Endothelial cell of umbilical vein (primary cell): ENCODE data around the gene PPM1L. TPM values are rescaled to one million over a fixed set of nuclear protein-coding genes. Genes with fewer than 3 reads are reported as not detected.

ENCODE experiments used
- BruUV-seq: library from RNA; stranded (reverse); fragments of 400-500 nt; replicated peaks from 2 replicates; lab custom pipeline; 2021; lab: Mats Ljungman, UMichigan
- CTCF ChIA-PET: fragments of 300-600, 350-600 bp; sonication (Branson Sonifier 250); formaldehyde crosslinking; loops from one replicate; lab custom pipeline; 2021; ENCODE audit warnings: antibody characterized with exemption, inconsistent platforms; lab: Charles Lee
- POLR2A ChIA-PET: fragments of 300-600, 350-600 bp; sonication (Branson Sonifier 250); formaldehyde crosslinking; loops from one replicate; lab custom pipeline; 2021; ENCODE audit warnings: antibody characterized with exemption, inconsistent platforms; lab: Charles Lee
- DNase-seq: peaks from one replicate; pipeline ENCODE4 v3.0.0-alpha.2; 2011; ENCODE audit warnings: low read depth, low spot score
- FAIRE-seq: peaks from 2 replicates; lab custom pipeline; 2011; peaks lifted over from hg19 to GRCh38; lab: Jason Lieb, UNC
- H2AFZ ChIP-seq: 2 replicates; pipeline ENCODE4 v1.6.0; 2012; ENCODE audit warnings: low read depth, low read length, control low read depth, inconsistent platforms
- H3K27ac ChIP-seq: 2 replicates; pipeline ENCODE4 v1.5.1; 2011; ENCODE audit warnings: low read depth, mild to moderate bottlenecking, control low read depth, low read length, moderate library complexity; ENCODE audit not compliant: insufficient read depth
- H3K27me3 ChIP-seq, 2 experiments: 2 replicates each; pipeline versions ENCODE4 v1.6.0 to v1.6.1; 2011; ENCODE audit warnings: low read length in 2 of 2, mixed read lengths in 1 of 2; ENCODE audit not compliant: control insufficient read depth in 2 of 2, insufficient read depth in 2 of 2
- H3K36me3 ChIP-seq, 2 experiments: 2 replicates in 1 of 2; 3 replicates in 1 of 2; pipeline ENCODE4 v1.5.1; 2011; ENCODE audit warnings: low read length in 2 of 2, mild to moderate bottlenecking in 1 of 2, moderate library complexity in 1 of 2; ENCODE audit not compliant: control insufficient read depth in 2 of 2, insufficient read depth in 2 of 2; ENCODE audit errors: extremely low read depth in 1 of 2
- H3K4me1 ChIP-seq: 3 replicates; pipeline ENCODE4 v1.5.1; 2011; ENCODE audit warnings: mild to moderate bottlenecking, low read length; ENCODE audit not compliant: control insufficient read depth, insufficient read depth; ENCODE audit errors: extremely low read depth
- H3K4me2 ChIP-seq: 2 replicates; pipeline ENCODE4 v1.6.1; 2011; ENCODE audit warnings: low read length, control low read depth, mixed read lengths; ENCODE audit not compliant: insufficient read depth
- H3K4me3 ChIP-seq, 3 experiments: fragments of 200-600 bp in 1 of 3; sonication (generic), shearing (Covaris generic) in 1 of 3; replicated peaks in 1 of 3; 2 replicates each; pipeline ENCODE4 v1.5.1; 2011 to 2016; ENCODE audit warnings: control low read depth in 3 of 3, low read length in 3 of 3, mild to moderate bottlenecking in 2 of 3, inconsistent platforms in 1 of 3, low read depth in 1 of 3, moderate library complexity in 1 of 3; ENCODE audit not compliant: insufficient read depth in 1 of 3
- H3K79me2 ChIP-seq: 2 replicates; pipeline ENCODE4 v1.6.0; 2012; ENCODE audit warnings: low read length, inconsistent platforms; ENCODE audit not compliant: control insufficient read depth, insufficient read depth
- H3K9ac ChIP-seq: replicated peaks from 2 replicates; pipeline ENCODE3; 2011; ENCODE audit warnings: low read length, control low read depth; ENCODE audit not compliant: insufficient read depth; ENCODE audit errors: extremely low read depth
- H3K9me1 ChIP-seq: replicated peaks from 3 replicates; pipeline ENCODE4 v1.6.0; 2011; ENCODE audit warnings: mild to moderate bottlenecking, low read length; ENCODE audit not compliant: control insufficient read depth, insufficient read depth; ENCODE audit errors: extremely low read depth
- H3K9me3 ChIP-seq: replicated peaks from 2 replicates; pipeline ENCODE4 v1.5.1; 2012; ENCODE audit warnings: low read length, inconsistent platforms; ENCODE audit not compliant: control insufficient read depth, insufficient read depth
- H4K20me1 ChIP-seq: replicated peaks from 2 replicates; pipeline ENCODE3; 2011; ENCODE audit warnings: mild to moderate bottlenecking, low read length; ENCODE audit not compliant: control insufficient read depth, insufficient read depth; ENCODE audit errors: extremely low read depth
- EZH2 ChIP-seq: IDR thresholded peaks from 2 replicates; pipeline ENCODE4 v1.6.1; 2012; ENCODE audit warnings: borderline replicate concordance, low read depth, mild to moderate bottlenecking, moderate library complexity, low read length, inconsistent platforms; ENCODE audit not compliant: severe bottlenecking
- FOS ChIP-seq: IDR thresholded peaks from 2 replicates; pipeline ENCODE4 v1.6.1; 2011; ENCODE audit warnings: mild to moderate bottlenecking, low read length, moderate library complexity, borderline replicate concordance; ENCODE audit not compliant: insufficient read depth
- GATA2 ChIP-seq: IDR thresholded peaks from 2 replicates; pipeline ENCODE4 v1.7.0; 2011; ENCODE audit warnings: low read depth, mild to moderate bottlenecking, moderate library complexity, mixed read lengths, low read length; ENCODE audit not compliant: insufficient read length, insufficient read depth
- JUN ChIP-seq: IDR thresholded peaks from 2 replicates; pipeline ENCODE4 v1.6.1; 2011; ENCODE audit warnings: borderline replicate concordance, low read depth; ENCODE audit not compliant: insufficient read length, insufficient read depth
- MYC ChIP-seq: IDR thresholded peaks from one replicate; pipeline ENCODE4 v1.6.1; 2011; ENCODE audit warnings: mild to moderate bottlenecking, low read depth, low read length
- POLR2A ChIP-seq: IDR thresholded peaks from 2 replicates; pipeline ENCODE4 v1.6.1; 2012; ENCODE audit warnings: low read depth, mild to moderate bottlenecking, control low read depth, low read length
- POLR2AphosphoS5 ChIP-seq: IDR thresholded peaks from 2 replicates; pipeline ENCODE4 v1.6.1; 2012; ENCODE audit warnings: low read depth, mild to moderate bottlenecking, control low read depth, low read length, moderate library complexity; ENCODE audit not compliant: insufficient read depth
- dilution Hi-C: fragments of 300-500 bp; cut with MboI; formaldehyde crosslinking; loops from one replicate; pipeline ENCODE4 v1.15.0; 2019; ENCODE audit warnings: low sequenced_read_pairs; ENCODE audit not compliant: extremely low pct_ligation_motif_present
- intact Hi-C: fragments of 100-400 bp; cut with micrococcal nuclease; formaldehyde crosslinking; loops from one replicate; pipeline ENCODE4 v1.10.0; 2022
- polyA plus RNA-seq, 4 experiments: library from polyadenylated mRNA; depleted of rRNA in 3 of 4; stranded (reverse) in 3 of 4; unstranded in 1 of 4; fragments of >200 nt; gene quantifications; 2 replicates each; pipeline versions ENCODE4 v1.2.1 to v1.2.3, GENCODE V29; 2011 to 2012; ENCODE audit warnings: missing spikeins in 1 of 4
- total RNA-seq: library from RNA; stranded (reverse); gene quantifications from 2 replicates; pipeline ENCODE4 v1.2.3, GENCODE V29; 2021
- TF ChIP-seq, protein P1 (sequence below): IDR thresholded peaks from 2 replicates; pipeline ENCODE4 v1.6.1; 2011; ENCODE audit not compliant: insufficient read depth, insufficient read length
- TF ChIP-seq, protein P2 (sequence below), 2 donors: IDR thresholded peaks; 1 replicate in 1 of 2; 2 replicates in 1 of 2; pipeline ENCODE4 v1.5.1; 2011; ENCODE audit warnings: low read length in 2 of 2, mild to moderate bottlenecking in 2 of 2, moderate library complexity in 2 of 2, control low read depth in 1 of 2, inconsistent platforms in 1 of 2, low read depth in 1 of 2; ENCODE audit not compliant: insufficient read depth in 1 of 2; ENCODE audit errors: extremely low read depth in 1 of 2

Gene PPM1L
- total and polyA plus RNA-seq, 2 donors (not counting 3 experiments of a cell fraction or from before 2014, with no cell fraction given): 0.63 to 2.9 TPM

DNA sequence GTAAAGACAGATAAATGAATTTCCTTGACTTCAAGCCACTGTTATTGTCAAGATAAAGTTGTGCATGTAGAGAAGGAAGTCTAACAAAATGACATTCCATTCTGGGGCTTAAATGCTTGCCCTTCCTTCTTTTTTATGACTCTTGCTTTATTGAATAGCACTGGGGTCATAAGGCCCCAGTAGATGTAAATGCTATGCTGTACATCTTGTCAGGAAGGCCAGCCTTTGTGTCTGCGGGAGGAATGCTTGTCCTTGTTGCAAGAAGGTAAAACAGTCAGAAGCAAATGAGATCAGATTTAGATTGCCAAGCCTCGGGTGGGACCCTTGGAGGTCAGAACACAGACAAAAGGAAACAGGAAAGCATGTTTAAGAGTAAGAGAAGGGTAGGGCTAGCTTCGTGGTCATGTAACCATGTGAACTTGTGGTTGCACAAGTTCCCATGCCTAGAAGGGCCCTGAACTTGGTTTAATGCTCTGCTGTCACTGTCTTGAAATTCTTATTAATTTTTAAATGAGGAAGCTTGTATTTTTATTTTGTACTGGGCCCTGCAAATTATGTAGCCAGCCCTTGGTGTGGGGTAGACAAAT, 81.5 kb downstream of the PPM1L start:
- Histone ChIP-seq H4K20me1 (no peaks in the 10 kb centered on the region), H3K4me1 (no peaks in the 10 kb centered on the region), H3K9ac (no peak overlapping the region), H2AFZ (no peak overlapping the region), H3K36me3 (no peaks in the 10 kb centered on the region), H3K4me3 (no peak overlapping the region), H3K79me2 (no peaks in the 10 kb centered on the region), H3K9me3 (no peaks in the 10 kb centered on the region), H3K4me2 (no peak overlapping the region), H3K9me1 (peaks cover 2% of the 10 kb centered on the region), H3K27ac (no peak overlapping the region), H3K27me3 (no peaks in the 10 kb centered on the region)
- FAIRE-seq: no peak
- TF ChIP-seq MYC: no peak
- TF ChIP-seq JUN: no peak
- TF ChIP-seq, protein P1, sequence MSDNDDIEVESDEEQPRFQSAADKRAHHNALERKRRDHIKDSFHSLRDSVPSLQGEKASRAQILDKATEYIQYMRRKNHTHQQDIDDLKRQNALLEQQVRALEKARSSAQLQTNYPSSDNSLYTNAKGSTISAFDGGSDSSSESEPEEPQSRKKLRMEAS: no peak
- TF ChIP-seq EZH2: no peak
- no peak for TF ChIP-seq GATA2
- no peak for TF ChIP-seq POLR2AphosphoS5
- TF ChIP-seq FOS: no peak
- TF ChIP-seq, protein P2, sequence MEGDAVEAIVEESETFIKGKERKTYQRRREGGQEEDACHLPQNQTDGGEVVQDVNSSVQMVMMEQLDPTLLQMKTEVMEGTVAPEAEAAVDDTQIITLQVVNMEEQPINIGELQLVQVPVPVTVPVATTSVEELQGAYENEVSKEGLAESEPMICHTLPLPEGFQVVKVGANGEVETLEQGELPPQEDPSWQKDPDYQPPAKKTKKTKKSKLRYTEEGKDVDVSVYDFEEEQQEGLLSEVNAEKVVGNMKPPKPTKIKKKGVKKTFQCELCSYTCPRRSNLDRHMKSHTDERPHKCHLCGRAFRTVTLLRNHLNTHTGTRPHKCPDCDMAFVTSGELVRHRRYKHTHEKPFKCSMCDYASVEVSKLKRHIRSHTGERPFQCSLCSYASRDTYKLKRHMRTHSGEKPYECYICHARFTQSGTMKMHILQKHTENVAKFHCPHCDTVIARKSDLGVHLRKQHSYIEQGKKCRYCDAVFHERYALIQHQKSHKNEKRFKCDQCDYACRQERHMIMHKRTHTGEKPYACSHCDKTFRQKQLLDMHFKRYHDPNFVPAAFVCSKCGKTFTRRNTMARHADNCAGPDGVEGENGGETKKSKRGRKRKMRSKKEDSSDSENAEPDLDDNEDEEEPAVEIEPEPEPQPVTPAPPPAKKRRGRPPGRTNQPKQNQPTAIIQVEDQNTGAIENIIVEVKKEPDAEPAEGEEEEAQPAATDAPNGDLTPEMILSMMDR (IDR thresholded peaks at IDR 0.05; ENCODE audit: extremely low read depth in 1 of 2, insufficient read depth in 1 of 2, low read depth in 1 of 2, low read length in 2 of 2): no peak
- no peak for TF ChIP-seq POLR2A
- CTCF ChIA-PET: no interaction called here
- dilution Hi-C loops (no loop called here), intact Hi-C loops (no loop called here)
- POLR2A ChIA-PET: no interaction called here
- DNase-seq: no peak
- no TSS peak for BruUV-seq
